ENCODE results near the gene MAN1A1.

Gene MAN1A1

GRCh38 chr6:119148098-119148824 is 201.3 kb downstream of the MAN1A1 start:
- DNase-seq (ENCODE audit: low read depth, low spot score), result peak; percentile 93

- DNase-seq (ENCODE audit: low read depth, low spot score), result peak; percentile 93
Measured at GRCh38 chr6:119147101-119148053, 202.2 kb downstream of the MAN1A1 start.

GRCh38 chr6:119145111-119145510 is 204.4 kb downstream of the MAN1A1 start:
- no peak for DNase-seq (ENCODE audit: low read depth, low spot score)

GRCh38 chr6:119142637-119143036 is 206.9 kb downstream of the MAN1A1 start:
- no peak for DNase-seq (ENCODE audit: low read depth, low spot score)

GRCh38 chr6:119142041-119142440 is 207.5 kb downstream of the MAN1A1 start:
- no peak for DNase-seq (ENCODE audit: low read depth, low spot score)

- DNase-seq (ENCODE audit: low read depth, low spot score), result no peak
Measured at GRCh38 chr6:119140196-119141140, 209.1 kb downstream of the MAN1A1 start.

GRCh38 chr6:119138906-119139541 is 210.5 kb downstream of the MAN1A1 start:
- peak; percentile 22 for DNase-seq (ENCODE audit: low read depth, low spot score)

- DNase-seq (ENCODE audit: low read depth, low spot score), result no peak
Measured at GRCh38 chr6:119137194-119138072, 212.1 kb downstream of the MAN1A1 start.

GRCh38 chr6:119134752-119135151 is 214.8 kb downstream of the MAN1A1 start:
- no peak for DNase-seq (ENCODE audit: low read depth, low spot score)

GRCh38 chr6:119133400-119133799 is 216.2 kb downstream of the MAN1A1 start:
- no peak for DNase-seq (ENCODE audit: low read depth, low spot score)

- DNase-seq (ENCODE audit: low read depth, low spot score), result peak; percentile 52
Measured at GRCh38 chr6:119132261-119132981, 217.1 kb downstream of the MAN1A1 start.

- DNase-seq (ENCODE audit: low read depth, low spot score), result peak; percentile 48
Measured at GRCh38 chr6:119129968-119130484, 219.5 kb downstream of the MAN1A1 start.

- DNase-seq (ENCODE audit: low read depth, low spot score), result peak; percentile 83
Measured at GRCh38 chr6:119129148-119129967, 220.2 kb downstream of the MAN1A1 start.

- DNase-seq (ENCODE audit: low read depth, low spot score), result no peak
Measured at GRCh38 chr6:119128252-119128912, 221.2 kb downstream of the MAN1A1 start.

- no peak for DNase-seq (ENCODE audit: low read depth, low spot score)
Measured at GRCh38 chr6:119127627-119128026, 221.9 kb downstream of the MAN1A1 start.

Data from astrocyte of the hippocampus (primary cell).